NCI-H128 (cell line): ENCODE data around the gene TBC1D20.
"Not testable (repeated sequence)": the region's sequence is repeated elsewhere in the genome, so short reads cannot be mapped to it uniquely, and the experiment has no call there.

Experiments used
- DNase-seq: peaks from one replicate; lab custom pipeline; 2025; ENCODE audit not compliant: unreplicated experiment; lab: John Stamatoyannopoulos, UW

The TBC1D20 gene

GRCh38 chr20:402898-403581 lies 59.3 kb downstream of the TBC1D20 start:
- no peak for DNase-seq

GRCh38 chr20:402496-402885 lies 59.8 kb downstream of the TBC1D20 start:
- no peak for DNase-seq

GRCh38 chr20:401682-402495 lies 60.4 kb downstream of the TBC1D20 start:
- no peak for DNase-seq

- no peak for DNase-seq
Observed at GRCh38 chr20:400454-401275, 61.7 kb downstream of the TBC1D20 start.

- no peak for DNase-seq
Observed at GRCh38 chr20:400128-400453, 62.2 kb downstream of the TBC1D20 start.

GRCh38 chr20:399182-399707 lies 63.1 kb downstream of the TBC1D20 start:
- DNase-seq = no peak

- DNase-seq = no peak
Observed at GRCh38 chr20:397432-398237, 64.7 kb downstream of the TBC1D20 start.

- no peak for DNase-seq
Observed at GRCh38 chr20:396619-397431, 65.5 kb downstream of the TBC1D20 start.

- DNase-seq = no peak
Observed at GRCh38 chr20:396252-396618, 66.1 kb downstream of the TBC1D20 start.

- DNase-seq = not testable (repeated sequence)
Observed at GRCh38 chr20:393296-393695, 69.0 kb downstream of the TBC1D20 start.

- no peak for DNase-seq
Observed at GRCh38 chr20:391041-391711, 71.2 kb downstream of the TBC1D20 start.

GRCh38 chr20:389220-389619 lies 73.1 kb downstream of the TBC1D20 start:
- no peak for DNase-seq

- no peak for DNase-seq
Observed at GRCh38 chr20:388034-388994, 74.0 kb downstream of the TBC1D20 start.

GRCh38 chr20:387520-387919 lies 74.8 kb downstream of the TBC1D20 start:
- no peak for DNase-seq

- DNase-seq = not testable (repeated sequence)
Observed at GRCh38 chr20:386634-387033, 75.7 kb downstream of the TBC1D20 start.
